H1 (cell line): ENCODE measurements around the gene SARS2. TPM values are rescaled to one million over a fixed set of nuclear protein-coding genes. Genes with fewer than 3 reads are reported as not detected.

ENCODE experiments used
- EP300 ChIP-seq, 2 experiments: IDR thresholded peaks; 1 replicate in 1 of 2; 2 replicates in 1 of 2; pipeline ENCODE4 v1.6.1; 2011 to 2012; ENCODE audit warnings: low read depth in 2 of 2, low read length in 2 of 2, mild to moderate bottlenecking in 2 of 2, borderline replicate concordance in 1 of 2, inconsistent platforms in 1 of 2, moderate library complexity in 1 of 2
- PHF8 ChIP-seq: fragments of 200-600 bp; sonication (generic); conservative IDR thresholded peaks from 2 replicates; pipeline ENCODE4 v1.7.1; 2012; ENCODE audit warnings: low read depth, mild to moderate bottlenecking, inconsistent platforms, low read length, moderate library complexity
- RAD21 ChIP-seq, 2 experiments: IDR thresholded peaks in 1 of 2; conservative IDR thresholded peaks in 1 of 2; 2 replicates each; pipeline ENCODE4 v1.6.1; 2011; ENCODE audit warnings: low read depth in 2 of 2, low read length in 2 of 2, improper control_type of control experiment in 1 of 2, inconsistent platforms in 1 of 2, mild to moderate bottlenecking in 1 of 2, moderate library complexity in 1 of 2
- polyA plus RNA-seq, 7 experiments: library from polyadenylated mRNA; depleted of rRNA in 3 of 7; stranded (reverse) in 5 of 7; unstranded in 2 of 7; fragments of >200 nt in 5 of 7; fragments of 200-250 nt in 2 of 7; gene quantifications; 1 replicate in 5 of 7; 2 replicates in 1 of 7; 4 replicates in 1 of 7; pipeline versions ENCODE4 v1.2.1 to v1.2.3, GENCODE V29; 2011 to 2013; ENCODE audit warnings: missing spikeins in 2 of 7, mixed read lengths in 2 of 7
- total RNA-seq: library from RNA; stranded (reverse); fragmentation: NEBNext Ultra II Directional; extraction: Animal tissue kit (Norgen Biotek cat#: 25700); gene quantifications from 2 replicates; pipeline ENCODE4 v1.2.1, GENCODE V29; 2021
- TF ChIP-seq, protein P1 (sequence below): fragments of 300-600 bp; sonication (generic); IDR thresholded peaks from 2 replicates; pipeline ENCODE4 v1.7.1; 2012; ENCODE audit warnings: low read length, moderate library complexity, mild to moderate bottlenecking, inconsistent platforms; ENCODE audit not compliant: insufficient replicate concordance

SARS2 gene
- total and polyA plus RNA-seq, 2 of the 8 experiments (the other 6 are each of a cell fraction or from before 2014, with no cell fraction given) = 68.0 to 102 TPM

- TF ChIP-seq, protein P1, sequence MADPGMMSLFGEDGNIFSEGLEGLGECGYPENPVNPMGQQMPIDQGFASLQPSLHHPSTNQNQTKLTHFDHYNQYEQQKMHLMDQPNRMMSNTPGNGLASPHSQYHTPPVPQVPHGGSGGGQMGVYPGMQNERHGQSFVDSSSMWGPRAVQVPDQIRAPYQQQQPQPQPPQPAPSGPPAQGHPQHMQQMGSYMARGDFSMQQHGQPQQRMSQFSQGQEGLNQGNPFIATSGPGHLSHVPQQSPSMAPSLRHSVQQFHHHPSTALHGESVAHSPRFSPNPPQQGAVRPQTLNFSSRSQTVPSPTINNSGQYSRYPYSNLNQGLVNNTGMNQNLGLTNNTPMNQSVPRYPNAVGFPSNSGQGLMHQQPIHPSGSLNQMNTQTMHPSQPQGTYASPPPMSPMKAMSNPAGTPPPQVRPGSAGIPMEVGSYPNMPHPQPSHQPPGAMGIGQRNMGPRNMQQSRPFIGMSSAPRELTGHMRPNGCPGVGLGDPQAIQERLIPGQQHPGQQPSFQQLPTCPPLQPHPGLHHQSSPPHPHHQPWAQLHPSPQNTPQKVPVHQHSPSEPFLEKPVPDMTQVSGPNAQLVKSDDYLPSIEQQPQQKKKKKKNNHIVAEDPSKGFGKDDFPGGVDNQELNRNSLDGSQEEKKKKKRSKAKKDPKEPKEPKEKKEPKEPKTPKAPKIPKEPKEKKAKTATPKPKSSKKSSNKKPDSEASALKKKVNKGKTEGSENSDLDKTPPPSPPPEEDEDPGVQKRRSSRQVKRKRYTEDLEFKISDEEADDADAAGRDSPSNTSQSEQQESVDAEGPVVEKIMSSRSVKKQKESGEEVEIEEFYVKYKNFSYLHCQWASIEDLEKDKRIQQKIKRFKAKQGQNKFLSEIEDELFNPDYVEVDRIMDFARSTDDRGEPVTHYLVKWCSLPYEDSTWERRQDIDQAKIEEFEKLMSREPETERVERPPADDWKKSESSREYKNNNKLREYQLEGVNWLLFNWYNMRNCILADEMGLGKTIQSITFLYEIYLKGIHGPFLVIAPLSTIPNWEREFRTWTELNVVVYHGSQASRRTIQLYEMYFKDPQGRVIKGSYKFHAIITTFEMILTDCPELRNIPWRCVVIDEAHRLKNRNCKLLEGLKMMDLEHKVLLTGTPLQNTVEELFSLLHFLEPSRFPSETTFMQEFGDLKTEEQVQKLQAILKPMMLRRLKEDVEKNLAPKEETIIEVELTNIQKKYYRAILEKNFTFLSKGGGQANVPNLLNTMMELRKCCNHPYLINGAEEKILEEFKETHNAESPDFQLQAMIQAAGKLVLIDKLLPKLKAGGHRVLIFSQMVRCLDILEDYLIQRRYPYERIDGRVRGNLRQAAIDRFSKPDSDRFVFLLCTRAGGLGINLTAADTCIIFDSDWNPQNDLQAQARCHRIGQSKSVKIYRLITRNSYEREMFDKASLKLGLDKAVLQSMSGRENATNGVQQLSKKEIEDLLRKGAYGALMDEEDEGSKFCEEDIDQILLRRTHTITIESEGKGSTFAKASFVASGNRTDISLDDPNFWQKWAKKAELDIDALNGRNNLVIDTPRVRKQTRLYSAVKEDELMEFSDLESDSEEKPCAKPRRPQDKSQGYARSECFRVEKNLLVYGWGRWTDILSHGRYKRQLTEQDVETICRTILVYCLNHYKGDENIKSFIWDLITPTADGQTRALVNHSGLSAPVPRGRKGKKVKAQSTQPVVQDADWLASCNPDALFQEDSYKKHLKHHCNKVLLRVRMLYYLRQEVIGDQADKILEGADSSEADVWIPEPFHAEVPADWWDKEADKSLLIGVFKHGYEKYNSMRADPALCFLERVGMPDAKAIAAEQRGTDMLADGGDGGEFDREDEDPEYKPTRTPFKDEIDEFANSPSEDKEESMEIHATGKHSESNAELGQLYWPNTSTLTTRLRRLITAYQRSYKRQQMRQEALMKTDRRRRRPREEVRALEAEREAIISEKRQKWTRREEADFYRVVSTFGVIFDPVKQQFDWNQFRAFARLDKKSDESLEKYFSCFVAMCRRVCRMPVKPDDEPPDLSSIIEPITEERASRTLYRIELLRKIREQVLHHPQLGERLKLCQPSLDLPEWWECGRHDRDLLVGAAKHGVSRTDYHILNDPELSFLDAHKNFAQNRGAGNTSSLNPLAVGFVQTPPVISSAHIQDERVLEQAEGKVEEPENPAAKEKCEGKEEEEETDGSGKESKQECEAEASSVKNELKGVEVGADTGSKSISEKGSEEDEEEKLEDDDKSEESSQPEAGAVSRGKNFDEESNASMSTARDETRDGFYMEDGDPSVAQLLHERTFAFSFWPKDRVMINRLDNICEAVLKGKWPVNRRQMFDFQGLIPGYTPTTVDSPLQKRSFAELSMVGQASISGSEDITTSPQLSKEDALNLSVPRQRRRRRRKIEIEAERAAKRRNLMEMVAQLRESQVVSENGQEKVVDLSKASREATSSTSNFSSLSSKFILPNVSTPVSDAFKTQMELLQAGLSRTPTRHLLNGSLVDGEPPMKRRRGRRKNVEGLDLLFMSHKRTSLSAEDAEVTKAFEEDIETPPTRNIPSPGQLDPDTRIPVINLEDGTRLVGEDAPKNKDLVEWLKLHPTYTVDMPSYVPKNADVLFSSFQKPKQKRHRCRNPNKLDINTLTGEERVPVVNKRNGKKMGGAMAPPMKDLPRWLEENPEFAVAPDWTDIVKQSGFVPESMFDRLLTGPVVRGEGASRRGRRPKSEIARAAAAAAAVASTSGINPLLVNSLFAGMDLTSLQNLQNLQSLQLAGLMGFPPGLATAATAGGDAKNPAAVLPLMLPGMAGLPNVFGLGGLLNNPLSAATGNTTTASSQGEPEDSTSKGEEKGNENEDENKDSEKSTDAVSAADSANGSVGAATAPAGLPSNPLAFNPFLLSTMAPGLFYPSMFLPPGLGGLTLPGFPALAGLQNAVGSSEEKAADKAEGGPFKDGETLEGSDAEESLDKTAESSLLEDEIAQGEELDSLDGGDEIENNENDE = no peak
- TF ChIP-seq EP300 (IDR thresholded peaks at IDR 0.05; ENCODE audit: borderline replicate concordance in 1 of 2, low read depth in 2 of 2, low read length in 2 of 2) (no peak), PHF8 (no peak), RAD21 (IDR thresholded peaks at IDR 0.05 in 1 of 2, conservative IDR thresholded peaks at IDR 0.05 in 1 of 2; ENCODE audit: low read depth in 2 of 2, low read length in 2 of 2) (no peak)
Measured at GRCh38 chr19:38894968-38895367, 35.6 kb downstream of the SARS2 start (continued).
